GM12875 (cell line): ENCODE measurements around the gene IRF2BP1.

ENCODE experiments used
- H3K4me3 ChIP-seq: one replicate; pipeline ENCODE4 v1.5.1; 2011; ENCODE audit warnings: low read depth, low read length, control low read depth
- CTCF ChIP-seq: IDR thresholded peaks from 2 replicates; pipeline ENCODE4 v1.5.1; 2011; ENCODE audit warnings: low read depth, mild to moderate bottlenecking, control low read depth, inconsistent platforms, low read length, moderate library complexity, borderline replicate concordance; ENCODE audit not compliant: insufficient read depth

IRF2BP1 gene

GRCh38 chr19:45885556-45886426 is at the start of gene IRF2BP1:
IRF2BP1 (minus strand) TSS chr19:45886141; CDS start chr19:45885774, 367 bp downstream.
- peak within 1 kb of the TSS; percentile 75 for H3K4me3 ChIP-seq
- TF ChIP-seq CTCF, result no peak

GRCh38 chr19:45935267-45935666 is 49.3 kb upstream of the IRF2BP1 start:
- TF ChIP-seq CTCF, result no peak
- H3K4me3 ChIP-seq, result no peak overlapping the region

- H3K4me3 ChIP-seq, result no peak overlapping the region
- TF ChIP-seq CTCF, result no peak
Observed at GRCh38 chr19:45934551-45935230, 48.8 kb upstream of the IRF2BP1 start.

- no peak for TF ChIP-seq CTCF
- no peak overlapping the region for H3K4me3 ChIP-seq
Observed at GRCh38 chr19:45933759-45934158, 47.8 kb upstream of the IRF2BP1 start.

- no peak overlapping the region for H3K4me3 ChIP-seq
- TF ChIP-seq CTCF, result no peak
Observed at GRCh38 chr19:45931055-45931454, 45.1 kb upstream of the IRF2BP1 start.

GRCh38 chr19:45929247-45929646 is 43.3 kb upstream of the IRF2BP1 start:
- H3K4me3 ChIP-seq, result no peak overlapping the region
- no peak for TF ChIP-seq CTCF
